ENCODE data around the gene MET.
A peak's percentile ranks its signal among the peaks of the same experiment; 100 is the strongest.
"Not testable (repeated sequence)": the region's sequence is repeated elsewhere in the genome, so short reads cannot be mapped to it uniquely, and the experiment has no call there.

The MET gene

GRCh38 chr7:116671681-116672595 lies at the start of gene MET:
Gene MET (plus strand): TSS chr7:116672196. CDS start chr7:116699085, 26,889 bp downstream.
- DNase-seq = peak; percentile 20 to 39

GRCh38 chr7:116626886-116627285 lies 45.1 kb upstream of the MET start:
- no peak for DNase-seq

- DNase-seq = no peak
Measured at GRCh38 chr7:116629051-116629463, 42.9 kb upstream of the MET start.

- DNase-seq = no peak
Measured at GRCh38 chr7:116630357-116630756, 41.6 kb upstream of the MET start.

GRCh38 chr7:116630932-116631671 lies 40.9 kb upstream of the MET start:
- no peak for DNase-seq

GRCh38 chr7:116631676-116632075 lies 40.3 kb upstream of the MET start:
- DNase-seq = no peak

GRCh38 chr7:116632384-116632783 lies 39.6 kb upstream of the MET start:
- no peak for DNase-seq

GRCh38 chr7:116633131-116633988 lies 38.6 kb upstream of the MET start:
- no peak for DNase-seq

- DNase-seq = no peak
Measured at GRCh38 chr7:116636997-116637396, 35.0 kb upstream of the MET start.

- DNase-seq = not testable (repeated sequence)
Measured at GRCh38 chr7:116638592-116638991, 33.4 kb upstream of the MET start.

GRCh38 chr7:116641551-116642153 lies 30.3 kb upstream of the MET start:
- no peak for DNase-seq

GRCh38 chr7:116643148-116643547 lies 28.8 kb upstream of the MET start:
- not testable (repeated sequence) for DNase-seq

GRCh38 chr7:116644628-116645027 lies 27.4 kb upstream of the MET start:
- DNase-seq = no peak

GRCh38 chr7:116647290-116647689 lies 24.7 kb upstream of the MET start:
- DNase-seq = no peak

- no peak for DNase-seq
Measured at GRCh38 chr7:116647861-116648260, 24.1 kb upstream of the MET start.

GRCh38 chr7:116650436-116650835 lies 21.6 kb upstream of the MET start:
- DNase-seq = no peak

GRCh38 chr7:116652793-116653192 lies 19.2 kb upstream of the MET start:
- DNase-seq = no peak

- DNase-seq = no peak
Measured at GRCh38 chr7:116653204-116653603, 18.8 kb upstream of the MET start.

- DNase-seq = no peak
Measured at GRCh38 chr7:116653646-116654045, 18.4 kb upstream of the MET start.

GRCh38 chr7:116659248-116659647 lies 12.7 kb upstream of the MET start:
- DNase-seq = not testable (repeated sequence)

- no peak for DNase-seq
Measured at GRCh38 chr7:116661865-116662264, 10.1 kb upstream of the MET start.

GRCh38 chr7:116663744-116664143 lies 8.3 kb upstream of the MET start:
- no peak for DNase-seq

Measured in stimulated activated CD4-positive, alpha-beta T cell treated with anti-CD3 and anti-CD28 coated beads, Interleukin-2, amount 100 ng/mL, for 48 hours (primary cell).